GM21737 (cell line): ENCODE measurements around the gene TAF10.

ENCODE experiments used
- ATAC-seq: cut with Tn5 transposase; IDR thresholded peaks from one replicate; pipeline ENCODE4 v1.9.1; 2021; ENCODE audit warnings: mild to moderate bottlenecking, moderate library complexity; ENCODE audit not compliant: unreplicated experiment

The TAF10 gene

DNA sequence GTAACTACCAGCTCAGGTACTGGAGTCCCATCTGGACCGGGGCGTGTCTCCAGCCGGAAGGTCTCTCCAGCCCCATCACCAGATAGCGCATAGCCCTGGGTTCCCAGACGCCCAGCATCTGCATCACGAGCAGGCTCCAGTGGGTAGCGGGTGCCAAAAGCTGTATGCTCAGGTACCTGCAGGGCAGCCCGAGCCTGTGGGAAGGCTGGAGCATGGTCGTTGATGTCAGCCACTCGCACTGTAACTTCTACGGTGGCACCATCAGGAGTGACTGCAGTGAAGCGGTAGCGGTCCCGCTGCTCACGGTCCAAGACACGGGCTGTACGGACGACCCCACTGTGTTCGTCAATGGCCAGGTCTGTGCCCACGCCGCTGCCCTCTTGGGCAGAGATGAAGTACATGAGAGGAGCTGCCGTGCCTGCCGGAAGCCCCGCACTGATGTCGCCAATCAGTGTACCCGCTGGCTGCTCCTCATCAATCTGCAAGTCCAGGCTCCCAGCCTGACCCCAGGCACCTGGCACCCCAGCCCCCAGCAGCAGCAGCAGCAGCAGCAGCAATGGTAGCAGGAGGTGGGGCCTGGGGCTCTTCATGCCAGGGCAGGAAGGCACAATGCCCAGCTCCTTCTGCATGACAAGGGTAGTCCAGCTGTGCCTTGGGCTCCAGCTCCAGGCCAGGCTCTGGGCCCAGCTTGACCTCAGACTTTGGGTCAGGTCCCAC is 29.1 kb upstream of the TAF10 start:
- no peak for ATAC-seq

GRCh38 chr11:6640036-6640984 is 28.3 kb upstream of the TAF10 start:
- ATAC-seq: no peak

DNA sequence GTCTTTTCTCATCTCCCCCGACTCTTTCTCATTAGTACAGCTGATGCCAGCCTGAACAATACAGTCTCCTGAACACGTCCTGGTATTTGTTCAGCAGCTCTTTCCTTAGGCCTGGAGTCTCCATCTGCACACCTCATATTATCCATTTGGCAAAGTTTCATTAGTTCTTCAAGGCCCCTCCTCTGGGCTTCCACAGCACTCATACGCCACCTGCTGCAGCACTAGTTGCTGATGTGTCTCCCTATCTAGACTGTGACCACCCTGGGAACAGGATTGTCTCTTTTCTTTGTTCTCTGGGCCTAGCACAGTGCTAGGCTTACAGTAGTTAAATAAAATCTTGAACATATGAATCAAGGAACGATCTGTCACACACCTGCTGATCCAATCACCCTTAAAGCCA is 26.4 kb upstream of the TAF10 start:
- no peak for ATAC-seq

DNA sequence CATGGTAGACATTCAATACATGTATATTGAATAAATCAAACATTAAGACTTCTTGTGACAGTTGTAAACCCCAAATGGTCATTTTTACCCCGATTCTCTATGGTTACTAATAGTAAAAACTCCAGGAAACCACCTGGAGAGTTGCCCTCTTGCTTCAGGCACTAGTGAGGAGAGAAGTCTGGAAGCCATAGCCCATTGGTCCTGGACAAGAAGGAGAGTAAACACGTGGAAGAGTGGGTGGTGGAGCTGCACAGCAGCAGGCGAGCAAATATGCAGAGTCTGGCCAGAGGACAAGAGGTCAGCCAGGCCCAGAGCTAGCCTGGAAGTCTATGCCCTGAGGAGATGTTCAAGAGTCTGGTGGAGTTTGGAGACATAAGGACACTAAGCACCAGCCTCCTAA is 25.9 kb upstream of the TAF10 start:
- ATAC-seq: no peak

- ATAC-seq: no peak
These were observed 24.5 kb upstream of the TAF10 start for GRCh38 chr11:6636480-6636879.

- no peak for ATAC-seq
These were observed 23.3 kb upstream of the TAF10 start for GRCh38 chr11:6635082-6635932.

DNA sequence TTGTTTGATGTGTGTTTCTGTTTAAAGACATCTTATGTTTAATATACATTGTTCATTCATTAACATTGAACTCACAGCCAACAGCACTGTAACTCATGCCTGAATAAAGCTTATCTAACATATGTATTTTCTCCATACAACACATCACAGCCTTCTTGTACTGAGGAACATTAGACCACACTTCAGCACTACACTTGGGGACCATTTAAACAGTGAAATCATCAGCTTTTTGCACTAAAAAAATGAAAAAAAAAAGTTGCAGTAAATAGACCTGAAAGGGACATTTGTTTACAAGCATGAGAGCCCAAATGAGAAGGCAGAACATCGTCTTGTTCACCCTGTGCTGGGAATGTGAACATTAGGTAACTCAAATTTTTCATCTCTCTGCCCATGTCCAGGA is 22.5 kb upstream of the TAF10 start:
- no peak for ATAC-seq

- no peak for ATAC-seq
These were observed 21.7 kb upstream of the TAF10 start for GRCh38 chr11:6633422-6634408.

GRCh38 chr11:6632116-6633073 is 20.4 kb upstream of the TAF10 start:
- ATAC-seq: no peak

DNA sequence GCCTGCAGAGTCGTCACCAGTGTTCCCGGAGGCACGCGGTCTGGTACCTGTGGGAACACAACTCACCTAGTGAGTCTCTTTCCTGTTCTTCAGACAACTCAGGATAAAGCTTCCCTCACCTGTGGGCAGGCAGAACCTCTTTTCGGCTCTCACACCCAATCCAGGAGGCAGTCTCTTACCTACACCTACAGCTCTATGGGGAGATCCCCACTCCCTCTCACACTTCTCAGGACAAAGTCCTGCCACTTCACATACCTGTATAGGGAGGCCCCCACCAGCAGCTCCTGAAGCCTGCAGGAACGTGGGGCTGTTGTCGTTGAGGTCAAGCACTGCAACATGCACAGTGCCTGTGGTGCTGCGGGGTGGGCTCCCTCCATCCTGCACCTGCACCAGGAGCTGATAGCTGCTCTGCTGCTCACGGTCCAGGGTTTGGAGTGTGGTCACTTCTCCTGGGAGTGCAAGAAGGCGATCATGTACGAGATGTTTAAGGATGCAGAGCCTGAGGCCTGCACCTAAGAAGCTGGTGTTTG is 19.4 kb upstream of the TAF10 start:
- ATAC-seq: no peak

- ATAC-seq: no peak
These were observed 18.7 kb upstream of the TAF10 start for GRCh38 chr11:6630632-6631291.

DNA sequence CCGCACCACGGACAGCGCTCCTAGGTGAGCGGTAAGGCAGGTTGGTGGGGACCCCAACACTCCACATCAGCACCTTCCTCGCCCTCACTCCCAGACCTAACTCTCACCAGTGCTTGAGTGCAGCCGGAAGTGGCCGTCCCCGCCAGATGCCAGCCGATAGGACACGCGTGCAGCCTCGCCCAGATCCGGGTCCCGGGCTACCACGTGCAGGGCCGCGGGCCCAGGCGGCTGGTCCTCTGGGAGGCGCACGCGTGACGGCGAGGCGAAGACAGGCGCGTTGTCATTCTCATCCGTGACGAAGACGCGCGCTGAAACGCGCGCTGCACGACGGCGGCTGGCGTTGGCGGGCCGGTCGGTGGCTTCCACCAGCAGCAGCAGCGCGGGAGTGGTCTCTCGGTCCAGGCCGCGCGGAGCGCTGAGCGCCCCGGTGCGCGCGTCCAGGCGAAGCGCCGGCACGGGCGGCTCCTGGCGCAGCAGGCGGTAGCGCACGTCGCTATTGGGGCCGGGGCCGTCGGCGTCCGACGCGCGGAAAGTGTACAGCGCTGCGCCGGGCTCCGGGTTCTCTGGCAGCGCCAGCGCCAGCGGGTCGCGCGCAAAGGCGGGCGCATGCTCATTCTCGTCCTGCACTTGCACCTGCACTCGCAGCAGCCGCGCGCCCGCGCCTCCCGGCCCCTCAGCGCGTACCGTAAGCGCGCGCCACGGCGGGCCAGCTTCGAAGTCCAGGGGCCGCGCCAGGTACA is 18.0 kb upstream of the TAF10 start:
- no peak for ATAC-seq

DNA sequence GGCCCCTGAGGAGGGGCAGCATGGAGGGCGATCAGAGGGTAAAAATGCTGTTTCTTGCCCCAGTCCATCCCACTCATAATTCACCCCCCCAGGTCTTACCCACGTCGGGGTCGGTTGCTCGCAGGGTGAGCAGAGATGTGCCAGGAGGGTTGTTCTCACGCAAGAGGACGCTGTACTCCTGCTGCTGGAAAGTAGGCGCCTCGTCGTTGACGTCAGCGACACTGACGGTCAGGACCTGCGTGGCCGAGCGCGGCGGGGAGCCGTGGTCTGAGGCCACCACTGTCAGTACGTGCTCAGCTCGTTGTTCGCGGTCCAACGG is 17.5 kb upstream of the TAF10 start:
- no peak for ATAC-seq

- no peak for ATAC-seq
These were observed 16.5 kb upstream of the TAF10 start for GRCh38 chr11:6628526-6628925.

GRCh38 chr11:6627762-6628241 is 15.8 kb upstream of the TAF10 start:
- no peak for ATAC-seq

DNA sequence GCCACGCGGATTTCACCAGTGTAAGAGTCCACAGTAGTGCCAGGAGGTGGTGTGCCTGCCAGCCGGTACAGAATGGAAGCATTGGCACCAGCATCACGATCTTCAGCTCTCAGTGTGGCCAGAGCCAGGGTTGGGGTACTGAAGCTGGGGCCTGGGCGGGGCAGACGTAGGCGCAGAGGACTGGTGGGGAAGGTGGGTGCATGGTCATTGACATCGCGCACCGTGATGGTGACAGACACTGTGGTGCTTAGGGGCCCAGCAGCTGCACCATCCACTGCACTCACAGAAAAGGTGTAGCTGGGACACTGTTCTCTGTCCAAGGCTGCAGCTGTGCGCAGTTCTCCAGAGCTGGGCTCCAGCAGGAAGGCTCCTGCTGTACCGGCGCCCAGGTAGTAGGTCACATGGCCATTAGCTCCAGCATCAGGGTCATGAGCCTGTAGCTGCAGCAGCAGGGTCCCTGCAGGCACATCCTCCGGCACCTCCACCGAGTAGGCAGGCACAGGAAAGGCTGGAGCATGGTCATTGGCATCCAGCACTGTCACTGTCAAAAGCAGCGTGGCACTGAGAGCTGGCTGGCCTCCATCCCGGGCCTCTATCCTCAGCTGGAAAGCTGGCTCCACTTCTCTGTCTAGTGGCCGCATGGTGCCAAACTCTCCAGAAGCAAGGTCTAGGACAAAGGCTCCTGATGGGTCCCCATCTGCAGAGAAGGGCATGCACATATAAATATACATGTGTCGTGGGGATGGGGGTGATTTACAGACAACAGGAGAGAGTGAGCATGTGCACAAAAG is 15.2 kb upstream of the TAF10 start:
- no peak for ATAC-seq
